Astrocyte of the spinal cord (primary cell): ENCODE results near the gene AMER1.

Source experiments
- DNase-seq: peaks from one replicate; pipeline ENCODE4 v3.0.0; 2011; ENCODE audit warnings: low read depth, low spot score
- H3K4me3 ChIP-seq: 2 replicates; pipeline ENCODE4 v1.5.1; 2011; ENCODE audit warnings: low read depth, mild to moderate bottlenecking, low read length, moderate library complexity
- CTCF ChIP-seq: IDR thresholded peaks from 2 replicates; pipeline ENCODE4 v1.5.1; 2012; ENCODE audit warnings: low read depth, mild to moderate bottlenecking, low read length, inconsistent platforms
- in situ Hi-C: cut with HindIII; loops from 2 replicates; pipeline ENCODE4 v1.10.0; 2017; ENCODE audit warnings: low sequenced_read_pairs

AMER1 gene

GRCh38 chrX:64205735-64206501 lies 410 bp upstream of the AMER1 start:
- DNase-seq, result peak; percentile 92
- peak; percentile 12 for TF ChIP-seq CTCF
- peak overlapping the region; percentile 50 for H3K4me3 ChIP-seq
- in situ Hi-C loops, result no loop called here

- H3K4me3 ChIP-seq, result peak overlapping the region; percentile 50
- TF ChIP-seq CTCF, result no peak
- DNase-seq, result peak; percentile 30
- in situ Hi-C loops, result no loop called here
These were observed 637 bp downstream of the AMER1 start for GRCh38 chrX:64204701-64205440.

DNA sequence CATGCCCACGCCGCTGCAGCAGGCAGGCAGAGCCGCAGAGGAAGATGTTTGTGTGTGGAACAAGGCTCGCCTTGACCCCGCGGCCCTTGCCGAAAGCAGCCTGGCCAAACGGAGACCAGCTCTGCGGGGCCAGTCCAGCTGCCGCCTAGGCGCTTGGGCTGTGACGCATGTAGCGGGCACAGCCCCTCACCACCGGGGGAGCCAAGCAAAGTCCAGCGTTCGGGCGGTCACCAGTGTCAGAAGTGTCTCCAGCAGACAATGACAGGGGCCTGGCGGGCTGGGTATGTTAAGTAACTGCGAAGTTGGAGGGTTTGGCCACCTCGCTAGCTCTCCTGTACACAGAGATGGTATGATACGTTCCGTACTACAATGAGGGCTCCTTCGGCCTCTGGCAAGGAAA lies 1.3 kb downstream of the AMER1 start:
- no peak for TF ChIP-seq CTCF
- peak; percentile 1 for DNase-seq
- H3K4me3 ChIP-seq, result peak overlapping the region; percentile 50
- in situ Hi-C loops, result no loop called here

GRCh38 chrX:64202808-64203325 lies 2.6 kb downstream of the AMER1 start:
- DNase-seq, result peak; percentile 3

GRCh38 chrX:64198036-64198435 lies 7.5 kb downstream of the AMER1 start:
- H3K4me3 ChIP-seq, result no peak overlapping the region
- in situ Hi-C loops, result no loop called here
- DNase-seq, result no peak
- TF ChIP-seq CTCF, result no peak

More at GRCh38 chrX:64202808-64203325, 2.6 kb downstream of the AMER1 start:
- H3K4me3 ChIP-seq, result no peak overlapping the region
- no peak for TF ChIP-seq CTCF
- in situ Hi-C loops, result no loop called here

- in situ Hi-C loops, result no loop called here
- H3K4me3 ChIP-seq, result no peak overlapping the region
- no peak for DNase-seq
- TF ChIP-seq CTCF, result no peak
These were observed 8.9 kb downstream of the AMER1 start for GRCh38 chrX:64196606-64197005.
